A673 (cell line): ENCODE measurements around the gene HIBADH. TPM values are rescaled to one million over a fixed set of nuclear protein-coding genes. Genes with fewer than 3 reads are reported as not detected.
A peak's percentile ranks its signal among the peaks of the same experiment; 100 is the strongest.

Experiments used
- BruUV-seq: library from RNA; stranded (reverse); fragments of 400-500 nt; replicated peaks from 2 replicates; lab custom pipeline; 2021; lab: Mats Ljungman, UMichigan
- CTCF ChIA-PET: fragments of 300-600 bp; sonication (Branson Sonifier 250); formaldehyde crosslinking; loops from one replicate; lab custom pipeline; 2022; ENCODE audit warnings: antibody characterized with exemption; lab: Charles Lee
- POLR2A ChIA-PET: fragments of 300-600 bp; sonication (Branson Sonifier 250); formaldehyde crosslinking; loops from one replicate; lab custom pipeline; 2022; ENCODE audit warnings: antibody characterized with exemption; ENCODE audit not compliant: low non-redundant PET; lab: Charles Lee
- DNase-seq: peaks from one replicate; pipeline ENCODE4 v3.0.0-alpha.2; 2015; ENCODE audit warnings: low spot score
- H3K27ac ChIP-seq: fragments of 200-600 bp; sonication (generic); 2 replicates; pipeline ENCODE4 v1.5.1; 2016; ENCODE audit warnings: mixed run types, low read depth, mild to moderate bottlenecking, mixed read lengths, antibody characterized with exemption, low read length; ENCODE audit not compliant: poor library complexity, severe bottlenecking
- H3K27me3 ChIP-seq: fragments of 200-600 bp; sonication (generic); replicated peaks from 2 replicates; pipeline ENCODE4 v1.6.1; 2017; ENCODE audit warnings: mixed run types, low read depth, mild to moderate bottlenecking, mixed read lengths, antibody characterized with exemption, low read length; ENCODE audit not compliant: insufficient read depth, poor library complexity
- H3K36me3 ChIP-seq: fragments of 200-600 bp; sonication (generic); 2 replicates; pipeline ENCODE4 v1.6.1; 2016; ENCODE audit warnings: mixed run types, mild to moderate bottlenecking, mixed read lengths, antibody characterized with exemption, low read length; ENCODE audit not compliant: insufficient read depth, poor library complexity, severe bottlenecking
- H3K4me1 ChIP-seq: fragments of 200-600 bp; sonication (generic); 2 replicates; pipeline ENCODE4 v1.6.1; 2017; ENCODE audit warnings: mixed run types, mild to moderate bottlenecking, mixed read lengths, antibody characterized with exemption, low read length; ENCODE audit not compliant: insufficient read depth, poor library complexity, severe bottlenecking
- H3K4me3 ChIP-seq: fragments of 200-600 bp; sonication (generic); 2 replicates; pipeline ENCODE4 v1.5.1; 2016; ENCODE audit warnings: low read depth, mixed run types, mild to moderate bottlenecking, mixed read lengths, low read length; ENCODE audit not compliant: poor library complexity, severe bottlenecking
- H3K9me3 ChIP-seq: fragments of 200-600 bp; sonication (generic); 2 replicates; pipeline ENCODE4 v1.6.1; 2016; ENCODE audit warnings: mixed run types, low read depth, mild to moderate bottlenecking, mixed read lengths, antibody characterized with exemption, low read length; ENCODE audit not compliant: poor library complexity, severe bottlenecking
- CTCF ChIP-seq: fragments of 300-800, 200-600 bp; sonication (generic); conservative IDR thresholded peaks from 2 replicates; pipeline ENCODE4 v1.5.1; 2017; ENCODE audit warnings: low read depth, mild to moderate bottlenecking, antibody characterized with exemption, low read length, moderate library complexity, mixed read lengths
- EZH2 ChIP-seq: fragments of 200-600 bp; sonication (generic); IDR thresholded peaks from 2 replicates; pipeline ENCODE4 v1.6.1; 2017; ENCODE audit warnings: borderline replicate concordance, low read depth, mild to moderate bottlenecking, mixed read lengths, antibody characterized with exemption, low read length; ENCODE audit not compliant: poor library complexity, severe bottlenecking
- intact Hi-C: fragments of 100-400 bp; cut with micrococcal nuclease; formaldehyde crosslinking; loops from one replicate; pipeline ENCODE4 v1.10.0; 2022; ENCODE audit not compliant: unreplicated experiment
- total RNA-seq: library from RNA; stranded (reverse); gene quantifications from 2 replicates; pipeline ENCODE4 v1.2.3, GENCODE V29; 2021

HIBADH gene
- total RNA-seq, 1 experiment from 2014 or later: 10.2 TPM

DNA sequence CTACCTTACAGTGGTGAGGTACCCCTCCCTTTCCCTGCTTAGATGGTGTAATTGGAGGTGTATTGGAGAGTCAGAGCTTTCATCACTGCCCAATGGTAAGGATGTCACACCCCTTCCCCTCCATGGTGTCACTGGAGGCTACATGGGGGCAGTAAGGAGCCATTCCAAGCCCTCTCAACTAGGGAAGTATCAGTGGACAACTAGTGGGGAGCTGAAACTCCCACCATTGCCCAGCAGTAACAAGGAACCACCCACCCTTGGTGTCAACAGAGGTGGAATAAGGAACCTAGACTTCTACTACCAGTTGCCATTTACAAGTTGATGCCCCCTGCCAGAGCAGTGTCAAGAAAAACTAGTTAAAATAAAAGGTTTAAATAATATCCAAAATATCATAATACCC lies 2.8 kb upstream of the HIBADH start:
- POLR2A ChIA-PET: no interaction called here
- H3K27ac ChIP-seq: no peak overlapping the region
- no peaks in the 10 kb centered on the region for H3K27me3 ChIP-seq
- H3K9me3 ChIP-seq: no peaks in the 10 kb centered on the region
- no peak overlapping the region for H3K4me3 ChIP-seq
- H3K4me1 ChIP-seq: no peaks in the 10 kb centered on the region
- DNase-seq: no peak
- BruUV-seq: no TSS peak
- no peak for TF ChIP-seq EZH2
- TF ChIP-seq CTCF: no peak
- CTCF ChIA-PET: no interaction called here
- no peaks in the 10 kb centered on the region for H3K36me3 ChIP-seq
- intact Hi-C loops: no loop called here

- H3K27ac ChIP-seq: no peak overlapping the region
- no peak overlapping the region for H3K4me3 ChIP-seq
- intact Hi-C loops: loop anchor here (5.0 kb wide), 1 partner anchor 78 kb away; the partner anchor contains the start of gene TAX1BP1
- ChIA-PET POLR2A (no interaction called here), CTCF (no interaction called here)
- no peaks in the 10 kb centered on the region for H3K4me1 ChIP-seq
- no peak for DNase-seq
- no peak for TF ChIP-seq EZH2
- TF ChIP-seq CTCF: no peak
- H3K27me3 ChIP-seq: no peaks in the 10 kb centered on the region
- no TSS peak for BruUV-seq
- no peaks in the 10 kb centered on the region for H3K36me3 ChIP-seq
- H3K9me3 ChIP-seq: no peaks in the 10 kb centered on the region
These were observed 1.3 kb upstream of the HIBADH start for GRCh38 chr7:27663989-27664331.

- Histone ChIP-seq H3K27me3 (no peaks in the 10 kb centered on the region), H3K27ac (peak overlapping the region; percentile 89), H3K9me3 (no peaks in the 10 kb centered on the region), H3K4me1 (no peaks in the 10 kb centered on the region), H3K4me3 (peak overlapping the region; percentile 84), H3K36me3 (no peaks in the 10 kb centered on the region)
- no peak for TF ChIP-seq EZH2
- TF ChIP-seq CTCF: no peak
- no TSS peak for BruUV-seq
- POLR2A ChIA-PET: no interaction called here
- peak; percentile 8 for DNase-seq
- intact Hi-C loops: loop anchor here (5.0 kb wide), 1 partner anchor 80 kb away; the partner anchor contains the start of gene TAX1BP1
- CTCF ChIA-PET: no interaction called here
These were observed 733 bp downstream of the HIBADH start for GRCh38 chr7:27661811-27662489.
